ENCODE results near the gene FZR1.

GRCh38 chr19:3492919-3493318 is 13.2 kb upstream of the FZR1 start:
- TF ChIP-seq, protein P1, sequence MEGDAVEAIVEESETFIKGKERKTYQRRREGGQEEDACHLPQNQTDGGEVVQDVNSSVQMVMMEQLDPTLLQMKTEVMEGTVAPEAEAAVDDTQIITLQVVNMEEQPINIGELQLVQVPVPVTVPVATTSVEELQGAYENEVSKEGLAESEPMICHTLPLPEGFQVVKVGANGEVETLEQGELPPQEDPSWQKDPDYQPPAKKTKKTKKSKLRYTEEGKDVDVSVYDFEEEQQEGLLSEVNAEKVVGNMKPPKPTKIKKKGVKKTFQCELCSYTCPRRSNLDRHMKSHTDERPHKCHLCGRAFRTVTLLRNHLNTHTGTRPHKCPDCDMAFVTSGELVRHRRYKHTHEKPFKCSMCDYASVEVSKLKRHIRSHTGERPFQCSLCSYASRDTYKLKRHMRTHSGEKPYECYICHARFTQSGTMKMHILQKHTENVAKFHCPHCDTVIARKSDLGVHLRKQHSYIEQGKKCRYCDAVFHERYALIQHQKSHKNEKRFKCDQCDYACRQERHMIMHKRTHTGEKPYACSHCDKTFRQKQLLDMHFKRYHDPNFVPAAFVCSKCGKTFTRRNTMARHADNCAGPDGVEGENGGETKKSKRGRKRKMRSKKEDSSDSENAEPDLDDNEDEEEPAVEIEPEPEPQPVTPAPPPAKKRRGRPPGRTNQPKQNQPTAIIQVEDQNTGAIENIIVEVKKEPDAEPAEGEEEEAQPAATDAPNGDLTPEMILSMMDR (conservative IDR thresholded peaks at IDR 0.05; ENCODE audit: low read depth, low read length), result no peak
- no peak for TF ChIP-seq EZH2 (IDR thresholded peaks at IDR 0.05; ENCODE audit: borderline replicate concordance, low read depth, low read length, poor library complexity, severe bottlenecking)

All from A673 (cell line).